Measurements from ENCODE around the gene LRSAM1.

LRSAM1 gene

GRCh38 chr9:127517620-127518019 is 66.3 kb downstream of the LRSAM1 start:
- DNase-seq (ENCODE audit: low read depth): no peak

- no peak for DNase-seq (ENCODE audit: low read depth)
These were observed 67.0 kb downstream of the LRSAM1 start for GRCh38 chr9:127518091-127518856.

GRCh38 chr9:127519301-127520166 is 68.2 kb downstream of the LRSAM1 start:
- DNase-seq (ENCODE audit: low read depth): no peak

- DNase-seq (ENCODE audit: low read depth): no peak
These were observed 69.9 kb downstream of the LRSAM1 start for GRCh38 chr9:127520941-127521918.

GRCh38 chr9:127521919-127522304 is 70.6 kb downstream of the LRSAM1 start:
- DNase-seq (ENCODE audit: low read depth): no peak

- no peak for DNase-seq (ENCODE audit: low read depth)
These were observed 71.4 kb downstream of the LRSAM1 start for GRCh38 chr9:127522727-127523126.

- DNase-seq (ENCODE audit: low read depth): no peak
These were observed 72.1 kb downstream of the LRSAM1 start for GRCh38 chr9:127523312-127523851.

- no peak for DNase-seq (ENCODE audit: low read depth)
These were observed 73.1 kb downstream of the LRSAM1 start for GRCh38 chr9:127524373-127524772.

GRCh38 chr9:127525401-127526188 is 74.3 kb downstream of the LRSAM1 start:
- no peak for DNase-seq (ENCODE audit: low read depth)

GRCh38 chr9:127526655-127527559 is 75.6 kb downstream of the LRSAM1 start:
- DNase-seq (ENCODE audit: low read depth): no peak

GRCh38 chr9:127527560-127528268 is 76.4 kb downstream of the LRSAM1 start:
- no peak for DNase-seq (ENCODE audit: low read depth)

GRCh38 chr9:127528422-127529251 is 77.3 kb downstream of the LRSAM1 start:
- no peak for DNase-seq (ENCODE audit: low read depth)

- DNase-seq (ENCODE audit: low read depth): no peak
These were observed 78.4 kb downstream of the LRSAM1 start for GRCh38 chr9:127529671-127530070.

- no peak for DNase-seq (ENCODE audit: low read depth)
These were observed 79.1 kb downstream of the LRSAM1 start for GRCh38 chr9:127530206-127530941.

GRCh38 chr9:127531676-127532075 is 80.4 kb downstream of the LRSAM1 start:
- no peak for DNase-seq (ENCODE audit: low read depth)

GRCh38 chr9:127534250-127534906 is 83.1 kb downstream of the LRSAM1 start:
- DNase-seq (ENCODE audit: low read depth): no peak

GRCh38 chr9:127534931-127535330 is 83.6 kb downstream of the LRSAM1 start:
- no peak for DNase-seq (ENCODE audit: low read depth)

All from stimulated activated CD4-positive, alpha-beta T cell treated with anti-CD3 and anti-CD28 coated beads, Interleukin-2, amount 100 ng/mL, for 4 hours (primary cell).